Cerebellar nuclear complex (tissue), 1 donor: ENCODE measurements around the gene RABEP1.

Source experiments
- DNase-seq, 2 experiments: peaks; one replicate each; lab custom pipeline; 2025; lab: John Stamatoyannopoulos, UW

The RABEP1 gene

DNA sequence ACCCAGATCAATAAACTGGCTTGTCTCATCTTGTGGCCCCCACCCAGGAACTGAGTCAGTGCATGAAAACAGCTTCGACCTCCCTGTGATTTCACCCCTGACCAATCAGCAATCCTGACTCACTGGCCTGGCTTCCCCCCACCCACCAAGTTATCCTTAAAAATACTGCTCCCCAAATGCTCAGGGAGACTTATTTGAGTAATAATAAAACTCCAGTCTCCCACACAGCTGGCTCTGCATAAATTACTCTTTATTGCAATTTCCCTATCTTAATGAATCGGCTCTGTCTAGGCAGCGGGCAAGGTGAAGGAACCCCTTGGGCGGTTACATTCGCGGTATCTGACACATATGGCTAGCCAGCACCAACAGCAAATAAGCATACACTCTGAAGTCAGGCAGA, 9.8 kb upstream of the RABEP1 start:
- no peak for DNase-seq

DNA sequence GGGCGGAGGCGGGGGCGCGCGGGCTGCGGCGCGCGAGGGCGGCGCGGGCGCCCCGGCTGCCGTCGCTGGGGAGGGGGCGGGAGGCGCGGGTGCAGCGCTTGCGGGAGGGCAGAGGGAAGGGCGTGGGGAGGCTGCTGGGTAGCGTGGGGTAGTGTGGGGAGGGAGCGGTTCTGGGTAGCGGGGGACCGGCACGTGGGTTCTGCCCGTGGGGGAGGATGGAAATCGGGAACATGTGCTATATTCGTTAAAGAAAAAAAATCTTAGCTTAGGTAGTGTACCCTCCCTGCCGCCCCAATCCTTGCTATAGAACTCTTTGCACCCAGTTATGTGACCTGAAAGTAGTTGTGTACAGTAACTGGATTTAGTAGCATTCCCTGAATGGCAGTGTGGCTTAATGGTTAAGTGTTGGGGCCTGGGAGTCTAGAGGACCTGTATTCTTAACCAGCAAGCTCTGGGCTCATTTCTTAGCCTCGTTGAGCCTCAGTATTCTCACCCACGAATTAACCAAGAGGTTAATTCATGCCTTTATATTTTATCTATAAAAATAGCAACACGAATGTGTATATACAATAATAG, 646 bp downstream of the RABEP1 start:
- no peak for DNase-seq

GRCh38 chr17:5283571-5284315, 1.7 kb downstream of the RABEP1 start:
- no peak for DNase-seq

- no peak for DNase-seq
These were observed 2.6 kb downstream of the RABEP1 start for GRCh38 chr17:5284681-5285080.

- no peak for DNase-seq
These were observed 4.8 kb downstream of the RABEP1 start for GRCh38 chr17:5286846-5287245.

GRCh38 chr17:5291683-5292350, 9.7 kb downstream of the RABEP1 start:
- no peak for DNase-seq

GRCh38 chr17:5297245-5297644, 15.2 kb downstream of the RABEP1 start:
- no peak for DNase-seq

DNA sequence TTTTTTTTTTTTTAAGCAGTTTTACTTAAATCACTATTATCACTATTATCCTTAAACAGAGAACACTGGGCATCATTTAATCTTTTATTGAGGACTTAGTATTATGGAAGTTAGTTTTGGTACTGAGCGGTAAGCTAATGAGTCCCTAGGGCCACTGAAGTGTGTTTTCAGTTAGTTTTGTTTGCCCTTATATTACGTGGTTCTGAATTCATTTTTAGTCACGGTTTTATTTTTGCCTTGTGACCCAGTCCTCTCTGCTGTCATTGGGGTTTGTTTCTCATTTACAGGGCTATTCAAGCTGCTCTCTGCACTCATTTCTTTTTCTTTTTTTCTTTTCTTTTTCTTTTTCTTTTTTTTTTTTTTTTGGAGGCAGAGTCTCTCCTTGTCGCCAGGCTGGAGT, 17.3 kb downstream of the RABEP1 start:
- DNase-seq: no peak

DNA sequence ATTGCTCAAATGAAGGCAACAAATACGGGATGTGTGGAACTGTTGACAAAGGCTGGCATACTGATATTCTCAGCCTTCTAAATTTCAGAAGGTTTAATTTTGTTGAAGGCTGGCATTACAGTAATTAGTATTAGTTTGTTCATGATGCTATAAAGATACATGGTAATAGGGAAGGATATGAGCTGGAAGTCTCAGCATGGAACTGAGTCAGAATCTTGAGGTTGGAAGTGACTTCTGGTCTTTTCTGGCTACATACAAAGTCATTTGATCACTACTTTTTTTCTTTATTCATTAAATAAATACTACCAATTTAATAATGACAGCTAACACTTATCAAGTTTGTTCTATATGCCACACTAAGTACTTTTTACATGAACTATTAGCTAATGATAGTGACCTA, 22.6 kb downstream of the RABEP1 start:
- DNase-seq: no peak

- no peak for DNase-seq
These were observed 27.8 kb downstream of the RABEP1 start for GRCh38 chr17:5309851-5310250.

DNA sequence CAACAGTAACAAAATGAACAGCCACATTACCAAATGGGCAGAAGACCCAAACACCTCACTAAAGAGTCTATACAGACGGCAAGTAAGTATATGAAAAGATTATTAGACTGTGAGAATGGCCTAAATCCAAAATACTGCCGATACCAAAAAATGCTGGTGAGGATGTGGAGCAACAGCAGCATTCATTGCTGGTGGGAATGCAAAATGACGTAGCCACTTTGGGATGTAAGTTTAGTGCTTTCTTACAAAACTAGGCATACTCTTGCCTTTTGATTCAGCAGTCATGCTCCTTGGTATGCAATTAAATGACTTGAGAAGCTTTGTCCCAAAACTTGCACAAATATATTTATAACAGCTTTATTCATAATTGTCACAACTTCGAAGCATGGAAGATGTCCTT, 43.8 kb downstream of the RABEP1 start:
- DNase-seq: no peak

GRCh38 chr17:5329784-5330557, 47.9 kb downstream of the RABEP1 start:
- no peak for DNase-seq

DNA sequence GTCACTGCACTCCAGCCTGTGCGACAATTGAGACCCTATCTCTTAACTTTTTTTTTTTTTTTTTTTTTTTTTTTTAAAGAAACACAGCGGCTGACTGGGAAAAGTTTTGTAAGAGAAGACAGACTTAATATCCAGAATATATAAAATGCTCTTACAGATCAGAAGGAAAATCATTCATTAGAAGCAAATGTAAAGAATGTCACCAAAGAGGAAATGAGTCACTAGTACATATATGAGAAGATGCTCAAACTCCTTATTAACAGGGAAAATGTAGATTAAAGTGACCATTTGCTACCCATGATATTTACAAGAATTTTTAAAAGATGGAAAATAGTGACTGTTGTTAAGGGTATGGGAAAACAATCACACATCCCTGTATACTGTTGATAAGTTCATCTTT, 48.9 kb downstream of the RABEP1 start:
- DNase-seq: no peak

DNA sequence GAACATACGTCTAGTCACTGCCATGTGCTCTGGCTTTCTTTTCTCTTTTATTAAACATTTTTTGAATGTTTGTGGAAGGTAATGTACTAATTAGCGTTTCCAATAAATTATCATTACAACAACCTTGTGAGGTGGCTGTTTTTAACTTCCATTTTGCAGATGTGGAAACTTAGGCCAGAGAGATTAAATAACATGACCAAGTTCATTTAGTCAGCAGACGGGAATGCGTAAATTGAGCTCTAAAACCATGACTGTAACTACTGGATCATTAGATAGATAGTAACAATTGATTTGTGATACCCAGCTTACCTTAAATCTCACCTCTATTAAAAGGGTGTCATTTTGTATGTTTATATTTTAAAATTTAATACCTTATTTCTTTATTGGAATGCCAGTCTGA, 49.4 kb downstream of the RABEP1 start:
- DNase-seq: no peak

- DNase-seq: no peak
These were observed 62.8 kb downstream of the RABEP1 start for GRCh38 chr17:5344914-5345313.

- no peak for DNase-seq
These were observed 70.7 kb downstream of the RABEP1 start for GRCh38 chr17:5352681-5353289.

GRCh38 chr17:5354310-5354709, 72.2 kb downstream of the RABEP1 start:
- DNase-seq: no peak

- no peak for DNase-seq
These were observed 72.9 kb downstream of the RABEP1 start for GRCh38 chr17:5354886-5355415.

- no peak for DNase-seq
These were observed 73.5 kb downstream of the RABEP1 start for GRCh38 chr17:5355421-5356129.

- no peak for DNase-seq
These were observed 79.3 kb downstream of the RABEP1 start for GRCh38 chr17:5361426-5361825.

GRCh38 chr17:5362162-5362811, 80.2 kb downstream of the RABEP1 start:
- DNase-seq: no peak
